ENCODE data around the gene SLC5A10. TPM values are rescaled to one million over a fixed set of nuclear protein-coding genes. Genes with fewer than 3 reads are reported as not detected.

The SLC5A10 gene
- total RNA-seq (2022; extraction: Qiagen RNA extraction; ENCODE audit: low read depth): 0.18 to 0.52 TPM (median 0.28 TPM) in 5 replicates

GRCh38 chr17:18951941-18952842, at the start of gene SLC5A10:
Gene SLC5A10 (plus strand): TSS chr17:18952165. CDS start chr17:18952206, 41 bp downstream.

DNA sequence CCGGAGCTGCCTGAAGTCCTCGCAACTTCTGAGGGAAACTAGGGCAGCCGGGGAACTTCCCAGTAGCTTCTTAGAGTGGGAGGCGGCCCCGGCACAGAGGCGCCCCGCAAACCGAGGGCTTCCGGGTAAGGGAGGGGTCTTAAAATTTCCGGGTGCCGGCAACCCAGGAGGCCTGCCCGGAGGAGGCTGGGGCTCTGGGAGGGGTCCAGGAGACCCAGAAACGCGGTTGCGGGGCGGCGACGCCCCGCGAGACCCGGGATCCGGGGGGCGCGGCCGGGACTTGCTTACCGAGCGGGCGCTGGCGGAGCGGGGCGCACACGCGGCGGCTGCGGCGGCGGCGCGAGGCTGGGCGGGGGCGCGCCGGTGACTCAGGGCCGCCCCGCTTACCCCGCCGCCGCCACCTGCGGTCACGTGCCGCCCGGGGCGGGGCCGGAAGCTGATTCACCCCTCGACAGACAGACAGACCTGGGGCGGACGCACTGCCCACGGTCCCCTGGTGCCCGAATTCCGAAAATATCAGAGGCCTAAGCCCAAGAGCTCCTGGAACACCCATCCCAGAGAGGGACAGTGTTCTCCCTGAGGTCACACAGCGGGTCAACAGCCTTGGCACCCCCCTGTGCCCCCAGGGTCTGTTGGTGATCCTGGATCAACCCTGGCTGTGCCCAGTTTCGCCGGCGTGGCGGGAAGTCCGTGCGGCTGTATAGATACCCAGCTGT, 52.6 kb downstream of the SLC5A10 start, which contains the start of gene FAM83G:
TSS of gene FAM83G (minus strand) at position 344 of the 716 bp plus-strand sequence. CDS start 723 bp downstream, outside the sequence.

GRCh38 chr17:19046782-19047375, 94.9 kb downstream of the SLC5A10 start, which contains the start of gene GRAP:
Gene GRAP (minus strand): TSS chr17:19046957. CDS start chr17:19046926, 31 bp downstream.

Other genes with a start within 250 kb of the SLC5A10 start
- gene FBXW10, start 208.1 kb upstream of the SLC5A10 start, total RNA-seq (2022; extraction: Qiagen RNA extraction; ENCODE audit: low read depth): 0.93 to 1.8 TPM (median 1.6 TPM) in 5 replicates
- 62.9 to 76.8 TPM (median 67.2 TPM) in 5 replicates for gene TVP23B, start 171.0 kb upstream of the SLC5A10 start, total RNA-seq (2022; extraction: Qiagen RNA extraction; ENCODE audit: low read depth)
- gene PRPSAP2, start 94.0 kb upstream of the SLC5A10 start, total RNA-seq (2022; extraction: Qiagen RNA extraction; ENCODE audit: low read depth): 34.7 to 45.4 TPM (median 41.3 TPM) in 5 replicates
- 21.9 to 39.9 TPM (median 36.3 TPM) in 5 replicates for gene FAM83G, start 52.6 kb downstream of the SLC5A10 start, total RNA-seq (2022; extraction: Qiagen RNA extraction; ENCODE audit: low read depth)
- gene GRAP, start 94.8 kb downstream of the SLC5A10 start, total RNA-seq (2022; extraction: Qiagen RNA extraction; ENCODE audit: low read depth): 0.22 to 1.2 TPM (median 0.34 TPM) in 5 replicates
- gene GRAPL, start 175.4 kb downstream of the SLC5A10 start, total RNA-seq (2022; extraction: Qiagen RNA extraction; ENCODE audit: low read depth): not detected in 5 replicates

Data from A549 treated with ZK216348 at 1 μM for 4 hours (cell line).